GM12892 (cell line): ENCODE results near the gene FNDC1.

ENCODE experiments used
- POLR2A ChIP-seq: IDR thresholded peaks from 2 replicates; pipeline ENCODE4 v1.6.1; 2011; ENCODE audit warnings: low read depth, low read length, control low read depth
- POLR2AphosphoS5 ChIP-seq: IDR thresholded peaks from 2 replicates; pipeline ENCODE4 v1.6.1; 2011; ENCODE audit warnings: low read depth, low read length, control low read depth
- TAF1 ChIP-seq: IDR thresholded peaks from 2 replicates; pipeline ENCODE4 v1.6.1; 2011; ENCODE audit warnings: low read depth, mild to moderate bottlenecking, control low read depth, low read length, borderline replicate concordance

- TF ChIP-seq POLR2A (no peak), POLR2AphosphoS5 (no peak), TAF1 (no peak)
Observed at GRCh38 chr6:159220093-159220492, 50.9 kb downstream of the FNDC1 start.
